Adrenal gland (tissue), 5 donors: ENCODE measurements around the gene VAMP8.

ENCODE experiments used
- CTCF ChIP-seq, 6 experiments: fragments of 450-650 bp in 4 of 6; fragments of 200-600 bp in 2 of 6; sonication (generic) in 1 of 6; IDR thresholded peaks; 1 replicate in 5 of 6; 2 replicates in 1 of 6; pipeline versions ENCODE4 v1.5.1 to v1.8.0; 2016 to 2021; ENCODE audit warnings: antibody characterized with exemption in 6 of 6, mild to moderate bottlenecking in 2 of 6, moderate library complexity in 1 of 6
- POLR2A ChIP-seq, 2 donors: fragments of 450-650 bp; IDR thresholded peaks; one replicate each; pipeline ENCODE4 v1.6.1; 2017; ENCODE audit warnings: antibody characterized with exemption in 2 of 2, mild to moderate bottlenecking in 2 of 2, moderate library complexity in 1 of 2
- donor health status: DM: no; HTN: no; CAD: no.

DNA sequence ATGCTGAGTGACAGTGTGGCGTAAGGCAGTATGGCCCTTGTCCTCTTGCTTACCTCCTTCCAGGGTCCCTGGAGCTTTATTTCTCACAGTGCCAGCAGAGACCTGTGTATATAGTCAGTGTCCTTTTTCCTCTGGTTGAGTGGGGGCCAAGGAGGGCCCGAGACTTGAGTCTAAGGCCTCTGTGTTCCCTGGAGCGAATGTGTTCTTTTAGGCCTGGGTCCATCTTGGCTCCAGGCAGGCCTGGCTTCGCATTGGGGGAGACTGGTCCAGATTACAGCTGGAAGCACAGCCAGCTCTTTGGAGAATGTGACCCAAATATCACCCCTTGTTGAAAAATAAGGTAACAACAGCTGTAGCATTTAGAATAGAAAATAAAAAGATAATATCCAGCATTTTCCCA, 11.8 kb downstream of the VAMP8 start:
- TF ChIP-seq CTCF (IDR thresholded peaks at IDR 0.05) (no peak), POLR2A (IDR thresholded peaks at IDR 0.05) (no peak)
